GM18873 (cell line): ENCODE measurements around the gene UNC5A.

Experiments used
- ATAC-seq: cut with Tn5 transposase; IDR thresholded peaks from one replicate; pipeline ENCODE4 v1.9.1; 2021; ENCODE audit warnings: mild to moderate bottlenecking, moderate library complexity, moderate number of reproducible peaks; ENCODE audit not compliant: unreplicated experiment, low FRiP score

The UNC5A gene

DNA sequence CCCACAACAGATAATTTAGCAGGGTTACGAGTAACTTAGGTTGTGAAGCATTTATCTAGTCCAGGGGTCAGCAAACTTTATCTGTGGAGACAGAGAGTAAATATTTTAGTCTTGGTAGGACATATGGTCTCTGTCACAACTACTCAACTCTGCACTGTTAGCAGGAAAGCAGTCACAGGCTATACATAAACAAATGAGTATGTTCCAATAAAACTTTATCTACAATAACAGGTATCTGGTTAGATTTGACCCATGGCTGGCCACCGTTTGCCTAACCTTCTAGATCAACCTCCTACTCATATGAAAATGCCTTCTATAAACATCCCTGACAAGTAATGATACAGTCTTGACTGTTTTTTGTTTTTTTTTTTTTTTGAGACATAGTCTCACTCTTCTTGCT, 101.8 kb downstream of the UNC5A start:
- no peak for ATAC-seq

DNA sequence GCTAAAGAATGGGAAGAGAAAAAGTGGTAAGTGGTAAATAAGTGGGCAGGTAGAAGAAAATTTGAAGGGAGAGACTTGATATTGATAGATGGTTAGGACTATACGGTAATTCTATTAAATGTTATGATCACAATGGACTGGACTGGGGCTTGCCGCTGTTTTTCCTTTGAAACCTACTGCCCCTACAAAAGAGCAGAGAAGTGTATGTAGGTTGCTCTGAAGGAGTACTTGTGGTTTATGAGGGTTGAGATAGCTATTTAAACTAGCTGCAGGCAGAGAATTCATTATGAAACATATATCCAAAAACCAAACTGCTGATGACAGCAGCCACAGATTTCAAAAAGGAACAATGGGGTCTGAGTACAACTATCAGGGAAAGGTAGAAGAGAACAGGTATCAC, 105.5 kb downstream of the UNC5A start:
- ATAC-seq, result no peak

- ATAC-seq, result no peak
Measured at GRCh38 chr5:176916337-176916736, 106.0 kb downstream of the UNC5A start.

DNA sequence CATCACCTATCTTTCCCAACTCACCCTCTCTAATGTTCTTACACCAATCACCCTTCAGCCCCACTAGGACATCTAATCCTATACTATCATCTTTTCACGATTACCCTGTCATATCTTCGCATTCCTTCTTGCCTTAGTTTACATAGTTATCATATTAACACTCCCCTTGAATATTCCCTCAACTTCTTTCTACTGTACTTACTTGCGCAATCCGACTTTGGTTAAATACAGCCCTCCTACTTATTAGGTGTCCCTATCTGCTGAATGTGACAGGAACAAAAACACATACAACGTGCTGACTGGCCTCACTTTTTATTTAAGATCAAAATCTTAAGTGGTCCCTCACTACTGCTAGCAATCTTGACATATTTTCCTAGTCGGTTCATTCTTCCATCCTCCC, 108.3 kb downstream of the UNC5A start:
- no peak for ATAC-seq

- no peak for ATAC-seq
Measured at GRCh38 chr5:176921714-176922113, 111.4 kb downstream of the UNC5A start.

GRCh38 chr5:176922817-176923216, 112.5 kb downstream of the UNC5A start:
- ATAC-seq, result no peak

DNA sequence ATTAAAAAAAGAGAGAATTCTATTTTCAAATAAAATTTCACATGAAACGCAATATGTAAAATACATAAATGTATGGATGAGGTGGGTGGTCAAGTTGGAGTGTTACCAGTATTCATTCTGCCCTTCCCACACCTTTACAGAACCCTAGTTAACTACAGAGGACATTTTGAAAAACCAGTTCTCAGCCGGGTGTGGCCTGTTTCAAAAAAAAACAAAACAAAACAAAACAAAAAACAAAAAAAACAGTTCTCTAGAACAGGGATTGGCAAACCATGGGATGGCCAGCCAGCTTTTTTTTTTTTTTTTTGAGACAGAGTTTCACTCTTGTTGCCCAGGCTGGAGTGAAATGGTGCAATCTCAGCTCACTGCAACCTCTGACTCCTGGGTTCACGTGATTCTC, 117.2 kb downstream of the UNC5A start:
- ATAC-seq, result no peak

GRCh38 chr5:176929654-176930053, 119.3 kb downstream of the UNC5A start:
- no peak for ATAC-seq
